ENCODE measurements around the gene LCN15.

- TF ChIP-seq POLR2A (IDR thresholded peaks at IDR 0.05; ENCODE audit: low read depth, low read length), result no peak
- no peak for TF ChIP-seq EZH2 (IDR thresholded peaks at IDR 0.05; ENCODE audit: borderline replicate concordance, control insufficient read depth, low read depth, low read length)
- TF ChIP-seq MAX (IDR thresholded peaks at IDR 0.05; ENCODE audit: low read depth, low read length), result no peak
- no peak for TF ChIP-seq SIN3A (IDR thresholded peaks at IDR 0.05; ENCODE audit: low read depth, low read length)
- no peak for TF ChIP-seq TCF3 (IDR thresholded peaks at IDR 0.05; ENCODE audit: borderline replicate concordance, insufficient read depth, low read depth, low read length)
- TF ChIP-seq POLR2AphosphoS5 (IDR thresholded peaks at IDR 0.05; ENCODE audit: low read length), result no peak
- TF ChIP-seq CHD2 (IDR thresholded peaks at IDR 0.05; ENCODE audit: borderline replicate concordance, low read depth, low read length), result no peak
- TF ChIP-seq CTCF (IDR thresholded peaks at IDR 0.05 in 2 of 3, conservative IDR thresholded peaks at IDR 0.05 in 1 of 3; ENCODE audit: control insufficient read depth in 2 of 3, extremely low read depth in 1 of 3, insufficient read depth in 1 of 3, low read depth in 3 of 3, low read length in 3 of 3), result no peak
- no peak for TF ChIP-seq REST (IDR thresholded peaks at IDR 0.05; ENCODE audit: low read depth, low read length)
- no peak for TF ChIP-seq CHD1 (IDR thresholded peaks at IDR 0.05; ENCODE audit: low read depth, low read length)
- TF ChIP-seq CEBPB (IDR thresholded peaks at IDR 0.05; ENCODE audit: borderline replicate concordance in 1 of 2, low read depth in 2 of 2, low read length in 2 of 2), result no peak
- no peak for TF ChIP-seq RAD21 (IDR thresholded peaks at IDR 0.05; ENCODE audit: insufficient read depth, low read depth, low read length)
- TF ChIP-seq ESRRA (IDR thresholded peaks at IDR 0.05; ENCODE audit: low read length), result no peak
Observed at GRCh38 chr9:136743639-136744211, 20.6 kb downstream of the LCN15 start.
